RWPE1 (cell line): ENCODE measurements around the gene NOP56.

Experiments
- CTCF ChIA-PET: fragments of 350-600 bp; sonication (Branson Sonifier 250); formaldehyde crosslinking; extraction: SDS; loops from one replicate; lab custom pipeline; 2021; lab: Yijun Ruan, JAX
- POLR2A ChIA-PET: fragments of 400-600 bp; formaldehyde crosslinking; extraction: SDS; loops from one replicate; lab custom pipeline; 2020; ENCODE audit warnings: antibody characterized with exemption; ENCODE audit not compliant: low non-redundant PET; lab: Yijun Ruan, JAX
- DNase-seq: peaks from one replicate; pipeline ENCODE4 v3.0.0; 2012; ENCODE audit warnings: low spot score
- H3K27ac ChIP-seq: fragments of 450-650 bp; 2 replicates; pipeline ENCODE4 v1.5.1; 2017
- CTCF ChIP-seq: fragments of 450-650 bp; conservative IDR thresholded peaks from 2 replicates; pipeline ENCODE4 v1.5.1; 2017; ENCODE audit warnings: low read depth, mild to moderate bottlenecking

Gene NOP56

GRCh38 chr20:2610941-2611720 is 41.3 kb upstream of the NOP56 start:
- CTCF ChIA-PET, result no interaction called here
- H3K27ac ChIP-seq, result no peak overlapping the region
- POLR2A ChIA-PET, result no interaction called here
- no peak for TF ChIP-seq CTCF
- no peak for DNase-seq

GRCh38 chr20:2612073-2612472 is 40.4 kb upstream of the NOP56 start:
- ChIA-PET POLR2A (no interaction called here), CTCF (interaction anchor here (0.6 kb wide), 1 partner anchor 306 kb away, joined by 7 read pairs; no protein-coding TSS in a partner anchor)
- no peak for TF ChIP-seq CTCF
- no peak for DNase-seq
- H3K27ac ChIP-seq, result no peak overlapping the region

- ChIA-PET POLR2A (no interaction called here), CTCF (no interaction called here)
- H3K27ac ChIP-seq, result no peak overlapping the region
- DNase-seq, result no peak
- TF ChIP-seq CTCF, result no peak
Measured at GRCh38 chr20:2616634-2617033, 35.8 kb upstream of the NOP56 start.

- ChIA-PET POLR2A (no interaction called here), CTCF (no interaction called here)
- no peak overlapping the region for H3K27ac ChIP-seq
- no peak for DNase-seq
- no peak for TF ChIP-seq CTCF
Measured at GRCh38 chr20:2617099-2617714, 35.2 kb upstream of the NOP56 start.

DNA sequence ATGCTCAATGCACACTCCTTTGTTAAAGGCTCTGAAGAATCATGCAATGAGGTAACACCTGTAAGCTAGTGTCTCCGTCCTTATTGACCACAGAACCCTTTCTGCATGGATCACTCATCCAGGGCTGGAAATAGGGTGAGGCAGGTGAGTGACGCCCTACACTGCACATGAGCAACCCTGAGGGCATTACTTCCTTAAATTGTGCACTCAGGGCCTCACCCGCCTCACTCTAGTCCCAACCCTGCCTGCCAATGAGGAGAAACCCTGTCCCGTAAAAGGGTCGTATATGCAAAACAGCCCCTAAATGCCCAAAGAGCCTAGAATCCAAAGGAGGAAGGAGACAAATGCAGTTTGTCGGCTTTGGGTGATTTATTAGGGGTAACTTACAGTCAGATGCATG is 33.6 kb upstream of the NOP56 start:
- TF ChIP-seq CTCF, result no peak
- H3K27ac ChIP-seq, result no peak overlapping the region
- no peak for DNase-seq
- ChIA-PET CTCF (no interaction called here), POLR2A (no interaction called here)

DNA sequence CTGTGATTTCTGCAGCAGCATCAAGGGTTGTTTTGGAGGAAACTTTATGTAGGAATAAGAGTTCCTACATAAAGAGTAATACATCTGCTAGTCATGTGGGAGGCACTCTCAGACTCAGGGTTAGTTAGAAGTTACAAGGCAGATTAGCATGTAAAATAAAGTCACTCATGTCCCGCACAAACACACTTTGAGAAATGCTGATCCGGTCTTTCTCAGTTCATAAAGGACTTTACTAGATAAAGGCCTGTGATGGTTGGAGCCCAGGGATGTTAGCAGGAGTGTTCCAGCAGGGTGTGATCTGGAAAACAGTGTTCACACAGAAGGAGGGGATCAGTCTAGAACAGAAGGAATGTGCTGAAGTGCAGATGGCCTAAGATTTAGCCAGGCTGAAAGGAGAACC is 33.1 kb upstream of the NOP56 start:
- CTCF ChIA-PET, result no interaction called here

More for the DNA sequence above, 33.1 kb upstream of the NOP56 start:
- POLR2A ChIA-PET, result no interaction called here
- H3K27ac ChIP-seq, result no peak overlapping the region
- no peak for DNase-seq
- TF ChIP-seq CTCF, result no peak
